Vein endothelial cell (primary cell): Measurements from ENCODE around the gene MRGPRX2. TPM values are rescaled to one million over a fixed set of nuclear protein-coding genes. Genes with fewer than 3 reads are reported as not detected.

Source experiments
- total RNA-seq: library from RNA; depleted of rRNA; stranded (reverse); fragments of >200 nt; gene quantifications from 2 replicates; pipeline ENCODE4 v1.2.3, GENCODE V29; 2012

Gene MRGPRX2
- total RNA-seq = not detected in 2 replicates

DNA sequence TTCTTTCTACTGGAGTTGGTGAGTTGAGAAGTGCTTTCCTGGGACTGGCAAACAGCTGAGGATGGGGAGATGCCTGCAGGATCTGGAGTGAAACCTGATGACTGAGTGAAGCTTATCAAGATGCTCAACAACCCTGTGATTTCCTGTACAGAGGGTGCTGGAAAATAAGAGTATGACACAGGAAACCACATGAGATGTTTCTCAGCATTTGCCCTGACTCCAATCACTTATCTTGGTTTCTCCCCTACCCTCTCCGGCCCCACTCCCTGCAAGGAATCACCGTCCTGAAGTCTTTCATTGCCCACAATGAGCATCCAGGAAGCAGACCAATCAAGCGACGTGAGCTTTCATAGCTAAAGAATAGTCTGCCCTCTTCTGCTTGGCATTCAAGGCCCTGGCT lies at the start of gene MRGPRX2:
MRGPRX2 (minus strand) TSS at position 89 of the 400 bp plus-strand sequence. CDS start 4,315 bp downstream, outside the sequence.

Other genes with a start within 250 kb of the MRGPRX2 start
- not detected in 2 replicates for gene MRGPRX1, start 121.3 kb downstream of the MRGPRX2 start, total RNA-seq
- 46.4 and 80.3 TPM in 2 replicates for gene ZDHHC13, start 56.5 kb upstream of the MRGPRX2 start, total RNA-seq
- not detected in 2 replicates for gene CSRP3, start 141.3 kb upstream of the MRGPRX2 start, total RNA-seq
- 2.9 and 7.5 TPM in 2 replicates for gene E2F8, start 180.2 kb upstream of the MRGPRX2 start, total RNA-seq